ENCODE data around the gene DNM3.

DNA sequence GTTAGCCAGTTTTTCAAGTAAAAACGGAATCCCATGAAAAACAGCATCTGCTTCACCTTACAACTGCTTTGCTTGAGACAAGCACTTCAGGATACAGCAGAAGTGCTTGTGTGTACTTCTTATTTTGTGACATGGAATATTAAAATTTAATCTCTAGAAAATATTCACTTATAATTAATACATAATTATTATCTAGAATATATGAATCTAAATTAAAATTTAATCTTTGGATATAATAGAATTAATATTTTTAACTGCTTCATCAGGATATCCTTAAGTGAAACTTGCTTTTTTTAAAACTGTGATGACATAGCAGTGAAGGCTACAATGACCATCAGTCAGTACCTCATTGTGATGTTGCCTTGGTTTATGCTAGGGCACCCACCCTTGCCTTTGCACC is 430.8 kb downstream of the DNM3 start:
- TF ChIP-seq, protein P1, sequence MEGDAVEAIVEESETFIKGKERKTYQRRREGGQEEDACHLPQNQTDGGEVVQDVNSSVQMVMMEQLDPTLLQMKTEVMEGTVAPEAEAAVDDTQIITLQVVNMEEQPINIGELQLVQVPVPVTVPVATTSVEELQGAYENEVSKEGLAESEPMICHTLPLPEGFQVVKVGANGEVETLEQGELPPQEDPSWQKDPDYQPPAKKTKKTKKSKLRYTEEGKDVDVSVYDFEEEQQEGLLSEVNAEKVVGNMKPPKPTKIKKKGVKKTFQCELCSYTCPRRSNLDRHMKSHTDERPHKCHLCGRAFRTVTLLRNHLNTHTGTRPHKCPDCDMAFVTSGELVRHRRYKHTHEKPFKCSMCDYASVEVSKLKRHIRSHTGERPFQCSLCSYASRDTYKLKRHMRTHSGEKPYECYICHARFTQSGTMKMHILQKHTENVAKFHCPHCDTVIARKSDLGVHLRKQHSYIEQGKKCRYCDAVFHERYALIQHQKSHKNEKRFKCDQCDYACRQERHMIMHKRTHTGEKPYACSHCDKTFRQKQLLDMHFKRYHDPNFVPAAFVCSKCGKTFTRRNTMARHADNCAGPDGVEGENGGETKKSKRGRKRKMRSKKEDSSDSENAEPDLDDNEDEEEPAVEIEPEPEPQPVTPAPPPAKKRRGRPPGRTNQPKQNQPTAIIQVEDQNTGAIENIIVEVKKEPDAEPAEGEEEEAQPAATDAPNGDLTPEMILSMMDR (IDR thresholded peaks at IDR 0.05) = no peak
- TF ChIP-seq POLR2A (IDR thresholded peaks at IDR 0.05) = no peak

All from adrenal gland (tissue), 5 donors.